ENCODE measurements around the gene FGR. TPM values are rescaled to one million over a fixed set of nuclear protein-coding genes. Genes with fewer than 3 reads are reported as not detected.
"Not testable (repeated sequence)": the region's sequence is repeated elsewhere in the genome, so short reads cannot be mapped to it uniquely, and the experiment has no call there.

Gene FGR
- total RNA-seq, 1 donor from 2014 or later = not detected

DNA sequence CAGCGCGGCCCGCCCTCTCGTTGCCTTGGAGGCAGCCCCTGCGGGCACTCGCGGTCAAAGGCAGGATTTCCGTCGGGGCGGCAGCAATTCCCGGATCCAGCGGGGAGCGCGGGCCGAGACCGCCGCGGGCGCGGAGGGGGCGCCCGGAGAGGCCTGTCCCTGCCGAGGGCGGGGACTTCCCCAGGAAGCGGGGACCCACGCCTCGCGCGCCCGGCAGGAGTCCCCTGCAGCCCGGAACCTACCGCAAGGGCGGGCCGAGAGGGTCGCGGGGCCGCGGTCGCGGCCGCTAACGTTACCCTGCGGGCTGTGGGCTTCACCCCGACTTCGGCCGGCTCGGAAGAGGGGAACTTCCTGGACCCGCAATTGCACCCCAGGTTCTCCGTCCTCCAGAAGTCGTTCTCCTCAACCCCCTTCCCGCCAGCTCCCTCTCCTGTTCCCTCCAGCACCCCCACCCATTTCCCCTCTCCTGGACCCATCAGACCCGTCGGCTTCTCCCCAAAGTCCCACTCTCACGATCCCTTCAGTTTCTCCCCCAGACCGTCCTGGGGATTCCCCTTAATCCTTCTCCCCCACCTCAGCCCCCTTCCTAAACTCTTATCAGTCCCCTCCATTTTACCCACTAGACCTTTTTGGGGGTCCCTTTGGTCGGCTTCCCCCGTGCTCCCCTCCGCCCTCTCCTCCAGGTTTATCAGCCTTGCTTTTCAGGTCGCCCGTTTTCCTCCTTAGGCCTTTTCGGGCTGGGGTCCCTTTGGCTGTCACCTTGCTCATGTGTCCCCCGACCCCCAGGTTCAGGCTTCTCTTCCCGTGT lies 604 bp downstream of the FGR start:
- TF ChIP-seq, protein P1, sequence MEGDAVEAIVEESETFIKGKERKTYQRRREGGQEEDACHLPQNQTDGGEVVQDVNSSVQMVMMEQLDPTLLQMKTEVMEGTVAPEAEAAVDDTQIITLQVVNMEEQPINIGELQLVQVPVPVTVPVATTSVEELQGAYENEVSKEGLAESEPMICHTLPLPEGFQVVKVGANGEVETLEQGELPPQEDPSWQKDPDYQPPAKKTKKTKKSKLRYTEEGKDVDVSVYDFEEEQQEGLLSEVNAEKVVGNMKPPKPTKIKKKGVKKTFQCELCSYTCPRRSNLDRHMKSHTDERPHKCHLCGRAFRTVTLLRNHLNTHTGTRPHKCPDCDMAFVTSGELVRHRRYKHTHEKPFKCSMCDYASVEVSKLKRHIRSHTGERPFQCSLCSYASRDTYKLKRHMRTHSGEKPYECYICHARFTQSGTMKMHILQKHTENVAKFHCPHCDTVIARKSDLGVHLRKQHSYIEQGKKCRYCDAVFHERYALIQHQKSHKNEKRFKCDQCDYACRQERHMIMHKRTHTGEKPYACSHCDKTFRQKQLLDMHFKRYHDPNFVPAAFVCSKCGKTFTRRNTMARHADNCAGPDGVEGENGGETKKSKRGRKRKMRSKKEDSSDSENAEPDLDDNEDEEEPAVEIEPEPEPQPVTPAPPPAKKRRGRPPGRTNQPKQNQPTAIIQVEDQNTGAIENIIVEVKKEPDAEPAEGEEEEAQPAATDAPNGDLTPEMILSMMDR (conservative IDR thresholded peaks at IDR 0.05; ENCODE audit: low read depth, low read length) = no peak
- DNase-seq (ENCODE audit: low read depth) = no peak
- peak overlapping the region; percentile 31 for H3K4me3 ChIP-seq (ENCODE audit: low read depth, low read length)

DNA sequence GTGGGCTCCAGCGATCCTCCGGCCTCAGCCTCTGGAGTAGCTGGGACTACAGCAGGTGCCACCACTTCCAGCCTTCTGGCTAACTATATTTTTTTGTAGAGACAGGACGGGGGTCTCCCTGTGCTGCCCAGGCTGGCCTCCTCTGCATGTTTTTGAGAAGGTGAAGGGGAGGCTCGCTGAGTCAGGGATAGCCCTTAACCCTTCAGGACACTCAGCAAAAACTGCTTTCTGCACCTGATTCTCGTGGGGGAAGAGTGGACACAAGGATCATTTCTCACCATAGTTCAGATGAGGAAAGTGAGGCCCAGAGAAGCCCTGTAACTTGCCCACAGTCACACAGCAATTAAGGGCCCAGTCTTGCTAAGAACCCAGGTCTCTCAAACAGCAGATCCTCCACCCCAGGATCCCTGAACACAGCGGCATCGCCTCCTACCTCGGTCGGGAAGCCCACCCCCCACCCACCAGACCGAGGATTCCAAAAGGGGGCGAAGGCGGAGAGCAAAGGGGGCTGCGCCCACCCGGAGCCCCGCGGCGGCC lies 1.3 kb downstream of the FGR start:
- TF ChIP-seq, protein P1 (conservative IDR thresholded peaks at IDR 0.05; ENCODE audit: low read depth, low read length) = no peak
- DNase-seq (ENCODE audit: low read depth) = no peak
- peak overlapping the region; percentile 31 for H3K4me3 ChIP-seq (ENCODE audit: low read depth, low read length)

DNA sequence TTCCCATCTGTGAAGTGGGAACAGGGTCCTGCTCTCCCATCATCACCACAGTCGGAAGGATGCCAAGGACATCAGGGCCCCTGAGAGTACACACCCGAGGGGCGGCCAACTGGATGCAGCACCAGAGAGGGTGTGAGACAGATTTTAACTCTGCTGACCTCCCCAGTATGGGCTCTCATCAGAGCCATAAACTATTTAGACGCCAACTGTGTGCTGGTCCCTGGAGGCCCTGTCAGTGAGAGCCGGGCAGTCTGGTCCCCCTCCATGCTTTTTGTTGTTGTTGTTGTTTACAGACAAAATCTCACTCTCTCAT lies 1.7 kb downstream of the FGR start:
- DNase-seq (ENCODE audit: low read depth) = no peak
- TF ChIP-seq, protein P1 (conservative IDR thresholded peaks at IDR 0.05; ENCODE audit: low read depth, low read length) = no peak
- H3K4me3 ChIP-seq (ENCODE audit: low read depth, low read length) = no peak overlapping the region

DNA sequence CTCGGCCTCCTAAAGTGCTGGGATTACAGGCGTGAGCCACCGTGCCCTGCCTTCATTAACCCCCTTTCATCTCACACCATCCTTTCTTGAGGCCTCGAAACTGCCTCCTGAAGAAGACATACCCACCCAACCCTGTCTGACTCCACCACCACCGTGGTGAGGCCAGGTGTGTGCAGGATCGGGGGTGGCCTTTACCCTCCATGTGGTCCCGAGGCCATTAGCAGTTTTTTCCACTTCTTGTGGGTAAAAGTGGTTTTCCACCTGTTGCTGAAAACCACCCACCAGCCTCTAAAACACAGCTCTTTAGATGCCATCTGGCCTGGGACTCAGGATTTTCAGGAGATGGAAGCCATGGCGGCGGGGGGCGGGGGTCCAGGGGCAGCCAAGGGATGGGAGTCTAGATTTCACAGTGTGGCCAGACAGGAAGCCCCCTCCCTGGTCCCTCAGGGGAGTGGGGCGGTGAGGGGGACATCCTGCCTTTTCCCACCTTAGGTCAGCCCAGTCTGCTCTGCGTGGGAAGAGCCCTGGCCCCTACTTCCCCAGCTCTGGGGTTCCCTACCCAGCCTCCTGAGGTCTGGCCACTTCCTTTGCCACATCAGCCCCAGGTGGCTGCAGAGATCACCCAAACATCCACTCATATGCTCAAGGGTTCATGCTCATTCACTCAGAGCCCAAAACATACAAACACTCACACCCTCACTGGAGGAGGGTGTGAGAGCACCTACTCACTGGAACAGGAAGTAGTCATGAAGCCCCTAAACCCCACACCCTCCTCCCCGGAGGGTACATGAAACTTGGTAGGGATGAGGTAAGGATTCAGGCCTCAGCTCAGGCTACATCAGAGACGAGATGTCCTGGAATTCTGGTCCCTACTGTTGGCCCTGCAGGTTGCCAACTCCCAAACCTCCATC lies 2.3 kb downstream of the FGR start:
- no peak for DNase-seq (ENCODE audit: low read depth)
- TF ChIP-seq, protein P1 (conservative IDR thresholded peaks at IDR 0.05; ENCODE audit: low read depth, low read length) = no peak
- no peak overlapping the region for H3K4me3 ChIP-seq (ENCODE audit: low read depth, low read length)

DNA sequence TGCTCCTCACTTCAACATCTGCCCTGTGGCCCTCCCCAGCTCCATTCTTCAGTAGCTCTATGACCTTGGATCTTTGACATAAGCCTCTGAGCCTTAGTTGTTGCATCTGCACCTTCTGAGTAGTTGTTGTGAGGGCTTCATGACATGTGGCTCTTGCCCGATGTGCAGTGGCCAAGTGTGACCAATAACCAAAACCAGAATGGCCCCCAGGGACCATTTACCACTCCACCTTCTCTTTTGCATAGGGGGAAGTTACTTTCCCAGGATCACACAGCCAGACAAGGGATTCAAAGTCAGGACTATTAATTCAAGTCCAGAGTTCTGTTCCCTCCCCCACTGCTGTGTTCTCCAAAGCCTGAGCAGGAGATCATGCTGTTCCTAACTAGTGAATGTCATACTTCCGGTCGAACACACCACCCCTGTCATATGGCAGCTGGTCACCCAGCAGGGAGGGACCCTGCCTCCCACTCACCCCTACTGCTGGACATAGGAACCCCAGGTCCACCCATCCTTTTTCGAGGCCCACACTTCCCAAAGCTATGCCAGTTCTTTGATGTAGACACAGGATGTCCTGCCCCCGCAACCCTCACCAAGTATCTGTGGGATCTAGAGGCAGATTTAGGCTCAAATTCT lies 4.0 kb downstream of the FGR start:
- TF ChIP-seq, protein P1 (conservative IDR thresholded peaks at IDR 0.05; ENCODE audit: low read depth, low read length) = no peak
- H3K4me3 ChIP-seq (ENCODE audit: low read depth, low read length) = no peak overlapping the region
- DNase-seq (ENCODE audit: low read depth) = no peak

DNA sequence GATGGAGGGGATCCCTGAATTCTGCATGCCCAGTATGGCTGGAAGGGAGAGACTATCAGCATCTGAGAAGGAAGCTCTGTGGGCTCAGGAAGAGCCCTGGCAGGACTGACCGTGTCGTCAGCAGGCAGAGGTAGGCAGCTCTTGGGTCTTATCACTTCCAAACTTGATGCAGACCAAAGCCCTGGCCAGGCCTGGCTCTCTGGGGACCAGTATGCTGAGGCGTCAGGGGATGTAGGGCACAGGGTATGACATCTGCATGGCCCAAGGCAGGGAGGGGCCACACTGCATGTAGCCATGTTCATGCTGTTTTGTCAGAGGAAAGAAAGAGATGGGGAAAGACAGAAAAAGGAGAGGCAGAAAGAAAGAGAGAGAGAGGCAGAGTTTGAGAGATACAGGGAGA lies 6.3 kb downstream of the FGR start:
- TF ChIP-seq, protein P1 (conservative IDR thresholded peaks at IDR 0.05; ENCODE audit: low read depth, low read length) = no peak
- no peak overlapping the region for H3K4me3 ChIP-seq (ENCODE audit: low read depth, low read length)
- DNase-seq (ENCODE audit: low read depth) = no peak

DNA sequence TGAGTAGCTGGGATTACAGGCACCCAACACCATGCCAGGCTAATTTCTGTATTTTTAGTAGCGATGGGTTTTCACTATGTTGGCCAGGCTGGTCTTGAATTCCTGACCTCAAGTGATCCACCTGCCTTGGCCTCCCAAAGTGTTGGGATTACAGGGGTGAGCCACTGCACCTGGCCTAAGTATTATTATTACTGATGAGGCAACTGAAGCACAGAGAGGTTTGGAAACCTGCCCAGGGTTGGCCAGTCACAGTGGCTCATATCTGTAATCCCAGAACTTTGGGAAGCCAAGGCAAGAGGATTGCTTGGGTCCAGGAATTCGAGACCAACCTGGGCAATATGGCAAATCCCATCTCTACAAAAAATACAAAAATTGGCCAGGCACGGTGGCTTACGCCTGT lies 7.3 kb downstream of the FGR start:
- DNase-seq (ENCODE audit: low read depth); H3K4me3 ChIP-seq (ENCODE audit: low read depth, low read length): not testable (repeated sequence)
